HG03108 (cell line): ENCODE measurements around the gene GBP1.
"Not testable (repeated sequence)": the region's sequence is repeated elsewhere in the genome, so short reads cannot be mapped to it uniquely, and the experiment has no call there.

Experiments
- ATAC-seq: cut with Tn5 transposase; IDR thresholded peaks from one replicate; pipeline ENCODE4 v1.9.1; 2021; ENCODE audit warnings: moderate library complexity; ENCODE audit not compliant: unreplicated experiment

The GBP1 gene

GRCh38 chr1:89018318-89018717 lies 46.7 kb downstream of the GBP1 start:
- ATAC-seq, result not testable (repeated sequence)

GRCh38 chr1:89008511-89008910 lies 56.5 kb downstream of the GBP1 start:
- no peak for ATAC-seq

GRCh38 chr1:89005286-89006151 lies 59.5 kb downstream of the GBP1 start:
- no peak for ATAC-seq
